HG03103 (cell line): ENCODE results near the gene RAB11A.
"Not testable (repeated sequence)": the region's sequence is repeated elsewhere in the genome, so short reads cannot be mapped to it uniquely, and the experiment has no call there.

Source experiments
- ATAC-seq: cut with Tn5 transposase; IDR thresholded peaks from one replicate; pipeline ENCODE4 v1.9.1; 2021; ENCODE audit warnings: low read depth; ENCODE audit not compliant: unreplicated experiment

Gene RAB11A

GRCh38 chr15:65841121-65841930 lies 28.0 kb upstream of the RAB11A start:
- ATAC-seq = no peak

GRCh38 chr15:65845826-65846519 lies 23.3 kb upstream of the RAB11A start:
- ATAC-seq = no peak

GRCh38 chr15:65847989-65848388 lies 21.3 kb upstream of the RAB11A start:
- ATAC-seq = no peak

GRCh38 chr15:65851981-65852380 lies 17.3 kb upstream of the RAB11A start:
- no peak for ATAC-seq

GRCh38 chr15:65856821-65857455 lies 12.4 kb upstream of the RAB11A start:
- ATAC-seq = no peak

- ATAC-seq = no peak
Measured at GRCh38 chr15:65857718-65858402, 11.4 kb upstream of the RAB11A start.

GRCh38 chr15:65862682-65863081 lies 6.6 kb upstream of the RAB11A start:
- peak; percentile 63 for ATAC-seq

- no peak for ATAC-seq
Measured at GRCh38 chr15:65863106-65863505, 6.2 kb upstream of the RAB11A start.

GRCh38 chr15:65867244-65867643 lies 2.0 kb upstream of the RAB11A start:
- ATAC-seq = no peak

GRCh38 chr15:65867933-65868332 lies 1.4 kb upstream of the RAB11A start:
- ATAC-seq = not testable (repeated sequence)

GRCh38 chr15:65868546-65869125 lies 655 bp upstream of the RAB11A start:
- ATAC-seq = no peak

- ATAC-seq = peak; percentile 15
Measured at GRCh38 chr15:65869954-65870871, 922 bp downstream of the RAB11A start.

- ATAC-seq = no peak
Measured at GRCh38 chr15:65870889-65871533, 1.7 kb downstream of the RAB11A start.

- ATAC-seq = not testable (repeated sequence)
Measured at GRCh38 chr15:65871886-65872285, 2.6 kb downstream of the RAB11A start.

- ATAC-seq = not testable (repeated sequence)
Measured at GRCh38 chr15:65872596-65872995, 3.3 kb downstream of the RAB11A start.

GRCh38 chr15:65873256-65873655 lies 4.0 kb downstream of the RAB11A start:
- ATAC-seq = no peak

- ATAC-seq = no peak
Measured at GRCh38 chr15:65875458-65875857, 6.2 kb downstream of the RAB11A start.

GRCh38 chr15:65877749-65878148 lies 8.5 kb downstream of the RAB11A start:
- ATAC-seq = no peak
